GM23338 (cell line): Measurements from ENCODE around the gene PPFIA4. TPM values are rescaled to one million over a fixed set of nuclear protein-coding genes. Genes with fewer than 3 reads are reported as not detected.

Experiments
- ATAC-seq: fragments of 200-7000 bp; cut with Tn5 transposase; 3 replicates; pipeline ENCODE4 v1.9.1; 2020
- DNase-seq: peaks from one replicate; pipeline ENCODE4 v3.0.0-alpha.2; 2015; ENCODE audit warnings: low spot score
- H2AFZ ChIP-seq: fragments of 200-600 bp; sonication (generic); 2 replicates; pipeline ENCODE4 v1.8.0; 2016; ENCODE audit warnings: antibody characterized with exemption, mild to moderate bottlenecking, moderate library complexity
- H3F3A ChIP-seq: fragments of 200-600 bp; sonication (generic); replicated peaks from 2 replicates; pipeline ENCODE4 v1.8.0; 2017; ENCODE audit warnings: antibody characterized with exemption, mixed run types, low read depth
- H3K27ac ChIP-seq: fragments of 200-600 bp; sonication (generic); 2 replicates; pipeline ENCODE4 v1.6.1; 2016; ENCODE audit warnings: low read depth
- H3K27me3 ChIP-seq: fragments of 200-600 bp; sonication (generic); 2 replicates; pipeline ENCODE4 v1.8.0; 2016; ENCODE audit warnings: mild to moderate bottlenecking, mixed run types, moderate library complexity; ENCODE audit not compliant: insufficient read depth
- H3K36me3 ChIP-seq: fragments of 200-600 bp; sonication (generic); 2 replicates; pipeline ENCODE4 v1.8.0; 2016; ENCODE audit warnings: mild to moderate bottlenecking; ENCODE audit not compliant: insufficient read depth
- H3K4me1 ChIP-seq: fragments of 200-600 bp; sonication (generic); 2 replicates; pipeline ENCODE4 v1.8.0; 2016; ENCODE audit warnings: mild to moderate bottlenecking, moderate library complexity; ENCODE audit not compliant: insufficient read depth
- H3K4me2 ChIP-seq: fragments of 200-600 bp; sonication (generic); 2 replicates; pipeline ENCODE4 v1.7.1; 2017; ENCODE audit warnings: mixed run types
- H3K4me3 ChIP-seq: fragments of 200-600 bp; sonication (generic); 2 replicates; pipeline ENCODE4 v1.6.1; 2016; ENCODE audit warnings: mixed run types
- H3K79me2 ChIP-seq: fragments of 200-600 bp; sonication (generic); replicated peaks from 2 replicates; pipeline ENCODE4 v1.8.0; 2017; ENCODE audit warnings: mild to moderate bottlenecking; ENCODE audit not compliant: insufficient read depth
- H3K9me2 ChIP-seq: fragments of 200-600 bp; sonication (generic); 2 replicates; pipeline ENCODE4 v1.8.0; 2017; ENCODE audit not compliant: insufficient read depth
- H4K20me1 ChIP-seq: fragments of 200-600 bp; sonication (generic); replicated peaks from 2 replicates; pipeline ENCODE4 v1.8.0; 2017; ENCODE audit warnings: mild to moderate bottlenecking; ENCODE audit not compliant: insufficient read depth
- H3K27ac Mint-ChIP-seq: 2 replicates; pipeline ENCODE4 v1.8.0; 2020; ENCODE audit warnings: inconsistent platforms, mild to moderate bottlenecking, moderate library complexity, mixed read lengths
- H3K27me3 Mint-ChIP-seq: 3 replicates; pipeline ENCODE4 v1.8.0; 2022; ENCODE audit warnings: low read depth, mild to moderate bottlenecking, moderate library complexity, mixed read lengths, inconsistent platforms; ENCODE audit not compliant: insufficient read depth, poor library complexity
- H3K36me3 Mint-ChIP-seq: 3 replicates; pipeline ENCODE4 v1.8.0; 2021; ENCODE audit warnings: low read depth, mild to moderate bottlenecking, inconsistent platforms, moderate library complexity, mixed read lengths
- H3K4me1 Mint-ChIP-seq: 3 replicates; pipeline ENCODE4 v1.8.0; 2020; ENCODE audit warnings: mild to moderate bottlenecking, inconsistent platforms, mixed read lengths
- H3K4me3 Mint-ChIP-seq: 3 replicates; pipeline ENCODE4 v1.8.0; 2021; ENCODE audit warnings: moderate library complexity, mild to moderate bottlenecking, inconsistent platforms, mixed read lengths
- H3K9me3 Mint-ChIP-seq: 3 replicates; pipeline ENCODE4 v1.8.0; 2020; ENCODE audit warnings: moderate library complexity, mild to moderate bottlenecking, inconsistent platforms, mixed read lengths
- CREB1 ChIP-seq: fragments of 250-450 bp; sonication (Bioruptor Pico); IDR thresholded peaks from 2 replicates; pipeline ENCODE4 v1.5.0; 2020; ENCODE audit warnings: low read depth, mild to moderate bottlenecking, moderate library complexity
- CTCF ChIP-seq, 2 experiments: fragments of 200-600 bp in 1 of 2; sonication (generic) in 1 of 2; conservative IDR thresholded peaks; 2 replicates each; pipeline versions ENCODE4 v1.5.1 to v1.6.1; 2016 to 2017; ENCODE audit warnings: antibody characterized with exemption in 2 of 2, low read depth in 2 of 2, mild to moderate bottlenecking in 2 of 2, moderate library complexity in 1 of 2
- ETS1 ChIP-seq: IDR thresholded peaks from 2 replicates; pipeline ENCODE4 v1.6.1; 2016; ENCODE audit warnings: antibody characterized with exemption
- EZH2 ChIP-seq: fragments of 200-600 bp; sonication (generic); IDR thresholded peaks from one replicate; pipeline ENCODE4 v1.8.0; 2017; ENCODE audit warnings: antibody characterized with exemption, mild to moderate bottlenecking, low read depth; ENCODE audit not compliant: unreplicated experiment
- EZH2phosphoT487 ChIP-seq: fragments of 200-600 bp; sonication (generic); IDR thresholded peaks from one replicate; pipeline ENCODE4 v1.8.1; 2018; ENCODE audit warnings: antibody characterized with exemption; ENCODE audit not compliant: unreplicated experiment
- JUNB ChIP-seq: IDR thresholded peaks from one replicate; pipeline ENCODE4 v1.6.1; 2016; ENCODE audit warnings: antibody characterized with exemption; ENCODE audit not compliant: unreplicated experiment
- NANOG ChIP-seq: IDR thresholded peaks from 2 replicates; pipeline ENCODE4 v1.6.1; 2016; ENCODE audit warnings: antibody characterized with exemption, borderline replicate concordance
- POLR2AphosphoS5 ChIP-seq: IDR thresholded peaks from 2 replicates; pipeline ENCODE4 v1.6.1; 2016; ENCODE audit warnings: antibody characterized with exemption, low read depth
- REST ChIP-seq: IDR thresholded peaks from one replicate; pipeline ENCODE4 v1.6.1; 2018; ENCODE audit warnings: antibody characterized with exemption; ENCODE audit not compliant: unreplicated experiment
- STAT1 ChIP-seq: IDR thresholded peaks from one replicate; pipeline ENCODE4 v1.6.1; 2016; ENCODE audit warnings: antibody characterized with exemption; ENCODE audit not compliant: unreplicated experiment
- ZNF114 ChIP-seq: fragments of 250-450 bp; sonication (Bioruptor Pico); IDR thresholded peaks from 2 replicates; pipeline ENCODE4 v1.5.0; 2020; ENCODE audit warnings: mild to moderate bottlenecking, moderate library complexity
- ZNF331 ChIP-seq: fragments of 250-450 bp; sonication (Bioruptor Pico); IDR thresholded peaks from 2 replicates; pipeline ENCODE4 v1.5.0; 2020; ENCODE audit warnings: low read depth, mild to moderate bottlenecking, moderate library complexity
- ZNF462 ChIP-seq: fragments of 250-450 bp; sonication (Bioruptor Pico); IDR thresholded peaks from 2 replicates; pipeline ENCODE4 v1.5.0; 2020; ENCODE audit warnings: mild to moderate bottlenecking, moderate library complexity
- polyA plus RNA-seq: library from polyadenylated mRNA; unstranded; fragments of >200 nt; fragmentation: Nextera tagmentation; extraction: Ambion mirVana; gene quantifications from 2 replicates; pipeline ENCODE4 v1.2.1, GENCODE V29; 2016
- total RNA-seq: library from RNA; depleted of rRNA; stranded (reverse); fragments of >200 nt; shearing (Covaris generic); gene quantifications from 2 replicates; pipeline ENCODE4 v1.2.3, GENCODE V29; 2014

PPFIA4 gene
- total and polyA plus RNA-seq, 2 experiments from 2014 or later: 1.3 to 7.6 TPM

GRCh38 chr1:203072911-203073310 is 46.6 kb downstream of the PPFIA4 start:
- no peaks in the 10 kb centered on the region; the same call in 1 of the 2 replicates for H3K4me1 ChIP-seq
- H3K4me3 Mint-ChIP-seq: no peak overlapping the region
- H3K36me3 Mint-ChIP-seq: no peaks in the 10 kb centered on the region; the same call in 1 of the 3 replicates
- no peak overlapping the region for H3K27ac Mint-ChIP-seq
- H3K27ac ChIP-seq: no peak overlapping the region
- H3F3A ChIP-seq: no peaks in the 10 kb centered on the region
- no peak overlapping the region for H3K4me2 ChIP-seq
- H3K4me1 Mint-ChIP-seq: peaks cover 11% of the 10 kb centered on the region
- TF ChIP-seq POLR2AphosphoS5 (no peak), EZH2 (no peak), STAT1 (no peak), CTCF (conservative IDR thresholded peaks at IDR 0.05; ENCODE audit: low read depth in 2 of 2) (no peak), ZNF114 (no peak), ETS1 (no peak), EZH2phosphoT487 (no peak), JUNB (no peak), CREB1 (CRISPR knock-in tag) (no peak), ZNF331 (CRISPR knock-in tag) (no peak), NANOG (no peak), REST (no peak), ZNF462 (CRISPR knock-in tag) (no peak)
- H3K9me3 Mint-ChIP-seq: no peaks in the 10 kb centered on the region
- H3K79me2 ChIP-seq: no peaks in the 10 kb centered on the region
- H3K4me3 ChIP-seq: no peak overlapping the region
- H3K9me2 ChIP-seq: no peaks in the 10 kb centered on the region
- no peaks in the 10 kb centered on the region for H4K20me1 ChIP-seq
- no peak overlapping the region for H2AFZ ChIP-seq
- peaks cover 29% of the 10 kb centered on the region for H3K27me3 Mint-ChIP-seq
- peaks cover 44% of the 10 kb centered on the region for H3K27me3 ChIP-seq
- H3K36me3 ChIP-seq: no peaks in the 10 kb centered on the region
- no peak for ATAC-seq
- DNase-seq: no peak
